ENCODE results near the gene ZFHX2. TPM values are rescaled to one million over a fixed set of nuclear protein-coding genes. Genes with fewer than 3 reads are reported as not detected.

ZFHX2 gene
- total and polyA plus RNA-seq, 2 of the 13 experiments (the other 11 are each of a cell fraction or from before 2014, with no cell fraction given): 0.17 to 0.44 TPM

DNA sequence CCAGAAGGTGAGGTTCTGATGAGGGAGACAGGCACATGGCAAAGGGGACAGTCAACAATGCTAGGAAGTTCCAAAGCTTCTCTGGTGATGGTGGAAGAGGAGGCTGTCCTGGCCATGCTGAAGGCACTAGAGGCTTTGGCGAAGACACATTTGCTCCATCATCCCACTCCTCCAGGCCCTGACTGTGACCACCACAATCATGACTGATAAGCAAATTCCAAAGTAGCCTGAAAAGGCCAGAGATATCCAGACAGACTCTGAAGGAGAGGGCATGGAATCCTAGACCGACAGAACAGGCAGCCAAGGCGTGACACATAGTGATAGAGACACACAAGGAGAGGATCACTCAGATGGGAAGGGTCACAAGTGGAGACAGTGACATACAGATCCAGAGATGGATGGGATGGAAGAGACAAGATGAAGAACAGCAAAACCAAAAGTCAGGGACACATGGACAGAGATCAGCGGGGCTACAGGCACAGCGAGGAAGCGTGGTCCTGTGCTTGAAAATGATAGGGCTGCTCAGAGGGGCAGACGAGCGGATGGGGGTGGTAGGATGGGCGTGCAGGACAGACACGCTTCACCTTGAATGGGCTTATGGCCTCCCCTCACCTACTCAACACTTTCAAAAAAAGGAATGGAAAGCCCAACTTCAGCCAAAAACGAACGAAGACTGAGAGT, 1.3 kb downstream of the ZFHX2 start (continued):
- TF ChIP-seq HDAC2 (CRISPR knock-in tag; IDR thresholded peaks at IDR 0.05) (no peak), NFKBIZ (CRISPR knock-in tag; IDR thresholded peaks at IDR 0.05) (peak; percentile 33; the same call in 1 of the 2 replicates), ATRX (CRISPR knock-in tag; IDR thresholded peaks at IDR 0.05; ENCODE audit: borderline replicate concordance) (0 out of 2 replicates have a peak, but pooled peaks have one; percentile 83)
- TF ChIP-seq, protein P1, sequence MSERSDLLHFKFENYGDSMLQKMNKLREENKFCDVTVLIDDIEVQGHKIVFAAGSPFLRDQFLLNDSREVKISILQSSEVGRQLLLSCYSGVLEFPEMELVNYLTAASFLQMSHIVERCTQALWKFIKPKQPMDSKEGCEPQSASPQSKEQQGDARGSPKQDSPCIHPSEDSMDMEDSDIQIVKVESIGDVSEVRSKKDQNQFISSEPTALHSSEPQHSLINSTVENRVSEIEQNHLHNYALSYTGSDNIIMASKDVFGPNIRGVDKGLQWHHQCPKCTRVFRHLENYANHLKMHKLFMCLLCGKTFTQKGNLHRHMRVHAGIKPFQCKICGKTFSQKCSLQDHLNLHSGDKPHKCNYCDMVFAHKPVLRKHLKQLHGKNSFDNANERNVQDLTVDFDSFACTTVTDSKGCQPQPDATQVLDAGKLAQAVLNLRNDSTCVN (CRISPR knock-in tag; IDR thresholded peaks at IDR 0.05; ENCODE audit: borderline replicate concordance): 0 out of 2 replicates have a peak, but pooled peaks have one; percentile 11

DNA sequence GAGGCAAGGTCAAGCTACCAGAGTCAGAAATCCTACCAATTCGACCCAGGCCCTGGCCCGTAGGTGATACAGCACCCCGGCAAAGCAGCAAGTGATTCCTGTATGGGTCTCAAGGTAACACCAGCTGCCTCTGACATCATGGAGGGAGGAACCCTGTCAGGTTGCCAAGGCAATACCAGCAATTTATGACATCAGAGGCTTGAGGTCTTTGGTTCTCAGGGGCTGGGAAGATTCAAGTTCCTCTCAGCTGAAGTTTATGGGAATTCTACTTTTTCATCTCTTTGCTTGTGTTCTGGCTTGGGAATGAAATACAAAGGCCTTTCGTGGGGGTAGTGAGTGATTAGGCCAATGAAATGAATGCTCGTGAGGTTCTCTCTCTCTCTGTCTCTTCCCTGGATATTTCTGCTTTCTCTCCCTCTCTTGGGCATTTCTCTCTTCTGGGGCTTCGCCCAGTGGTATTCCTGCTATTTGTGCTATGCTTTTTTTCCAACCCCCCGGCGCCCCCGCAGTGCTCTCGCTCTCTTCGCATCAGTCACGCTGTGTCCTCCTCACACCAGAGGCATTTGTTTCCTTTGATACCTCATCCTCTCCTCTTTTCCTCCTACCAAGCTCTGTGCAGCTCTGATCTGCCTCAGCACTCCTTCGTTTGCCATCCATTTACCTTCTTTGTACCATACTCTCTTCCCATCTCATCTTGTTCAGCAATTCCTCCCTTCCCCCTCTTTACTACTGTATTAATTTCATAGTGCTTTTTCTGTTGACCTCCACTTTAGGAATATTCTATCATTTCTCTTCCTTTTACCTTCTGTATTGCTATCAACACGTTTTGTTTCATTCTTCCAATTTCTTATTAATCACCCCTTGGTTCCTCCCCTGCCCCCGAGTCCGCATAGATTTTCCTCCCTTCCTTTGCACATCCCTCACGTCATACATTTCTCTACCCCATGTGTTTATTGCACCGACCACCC, 2.9 kb downstream of the ZFHX2 start:
- no peak overlapping the region for H3K9ac ChIP-seq (ENCODE audit: insufficient read depth, low read depth, low read length)
- H3K9me3 ChIP-seq (ENCODE audit: low read length): no peaks in the 10 kb centered on the region
- in situ Hi-C loops (cut with HindIII; ENCODE audit: extremely low pct_ligation_motif_present, low pct_unique_long_range_greater_than_20kb): no loop called here
- no peaks in the 10 kb centered on the region; a peak in 1 of 5 replicates for H3K27me3 ChIP-seq (ENCODE audit: control insufficient read depth in 1 of 2, insufficient read depth in 2 of 2, low read length in 2 of 2)
- ChIA-PET POLR2A (interaction anchor here (1.2 to 2.3 kb wide), 4 partner anchors 10 to 228 kb away, joined by 4 to 6 read pairs (median 6); partner anchors contain the start of gene PABPN1), CTCF (ENCODE audit: low intra/inter-chr PET ratio, low total read pairs) (no interaction called here)
- peaks cover 67% of the 10 kb centered on the region for H3K4me1 ChIP-seq (ENCODE audit: insufficient read depth, low read length)
- no peaks in the 10 kb centered on the region for H3K79me2 ChIP-seq (ENCODE audit: insufficient read depth, low read length)
- WGBS (ENCODE audit: low lambda C conversion rate): 63% methylated on average over 18 of the region's 18 CpGs
- no peaks in the 10 kb centered on the region for H4K20me1 ChIP-seq (ENCODE audit: insufficient read depth, low read length)
- H3K27ac ChIP-seq (ENCODE audit: extremely low read length, insufficient read depth, low read length): no peak overlapping the region
- intact Hi-C loops (cut with micrococcal nuclease; ENCODE audit: unreplicated experiment): no loop called here
- no TSS peak for BruUV-seq (replicated peaks)
- H3K4me3 ChIP-seq (replicated peaks in 1 of 3; ENCODE audit: insufficient read depth in 1 of 3, low read depth in 2 of 3, low read length in 3 of 3): no peak overlapping the region
- no peak for DNase-seq (ENCODE audit: low spot score)
- no peak for FAIRE-seq
- H3K36me3 ChIP-seq (replicated peaks in 1 of 2; ENCODE audit: control insufficient read depth in 1 of 2, insufficient read depth in 2 of 2, low read length in 2 of 2): no peaks in the 10 kb centered on the region
- no peak for ATAC-seq
- no peak overlapping the region for H3K4me2 ChIP-seq (ENCODE audit: low read depth, low read length)
- H2AFZ ChIP-seq (ENCODE audit: low read length): no peak overlapping the region
- no peak for TF ChIP-seq ZNF44 (CRISPR knock-in tag; IDR thresholded peaks at IDR 0.05)
- TF ChIP-seq, protein P2, sequence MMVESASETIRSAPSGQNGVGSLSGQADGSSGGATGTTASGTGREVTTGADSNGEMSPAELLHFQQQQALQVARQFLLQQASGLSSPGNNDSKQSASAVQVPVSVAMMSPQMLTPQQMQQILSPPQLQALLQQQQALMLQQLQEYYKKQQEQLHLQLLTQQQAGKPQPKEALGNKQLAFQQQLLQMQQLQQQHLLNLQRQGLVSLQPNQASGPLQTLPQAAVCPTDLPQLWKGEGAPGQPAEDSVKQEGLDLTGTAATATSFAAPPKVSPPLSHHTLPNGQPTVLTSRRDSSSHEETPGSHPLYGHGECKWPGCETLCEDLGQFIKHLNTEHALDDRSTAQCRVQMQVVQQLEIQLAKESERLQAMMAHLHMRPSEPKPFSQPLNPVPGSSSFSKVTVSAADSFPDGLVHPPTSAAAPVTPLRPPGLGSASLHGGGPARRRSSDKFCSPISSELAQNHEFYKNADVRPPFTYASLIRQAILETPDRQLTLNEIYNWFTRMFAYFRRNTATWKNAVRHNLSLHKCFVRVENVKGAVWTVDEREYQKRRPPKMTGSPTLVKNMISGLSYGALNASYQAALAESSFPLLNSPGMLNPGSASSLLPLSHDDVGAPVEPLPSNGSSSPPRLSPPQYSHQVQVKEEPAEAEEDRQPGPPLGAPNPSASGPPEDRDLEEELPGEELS (CRISPR knock-in tag; IDR thresholded peaks at IDR 0.05): no peak
- no peak for TF ChIP-seq DR1 (CRISPR knock-in tag; IDR thresholded peaks at IDR 0.05)
- TF ChIP-seq, protein P3, sequence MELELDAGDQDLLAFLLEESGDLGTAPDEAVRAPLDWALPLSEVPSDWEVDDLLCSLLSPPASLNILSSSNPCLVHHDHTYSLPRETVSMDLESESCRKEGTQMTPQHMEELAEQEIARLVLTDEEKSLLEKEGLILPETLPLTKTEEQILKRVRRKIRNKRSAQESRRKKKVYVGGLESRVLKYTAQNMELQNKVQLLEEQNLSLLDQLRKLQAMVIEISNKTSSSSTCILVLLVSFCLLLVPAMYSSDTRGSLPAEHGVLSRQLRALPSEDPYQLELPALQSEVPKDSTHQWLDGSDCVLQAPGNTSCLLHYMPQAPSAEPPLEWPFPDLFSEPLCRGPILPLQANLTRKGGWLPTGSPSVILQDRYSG (CRISPR knock-in tag; IDR thresholded peaks at IDR 0.05): no peak
- no peak for TF ChIP-seq ZNF850 (CRISPR knock-in tag; conservative IDR thresholded peaks at IDR 0.05)
- peak; percentile 57 for TF ChIP-seq ZNF282 (IDR thresholded peaks at IDR 0.05; ENCODE audit: partially characterized antibody)
- TF ChIP-seq ZNF546 (CRISPR knock-in tag; conservative IDR thresholded peaks at IDR 0.05): no peak
- TF ChIP-seq, protein P4, sequence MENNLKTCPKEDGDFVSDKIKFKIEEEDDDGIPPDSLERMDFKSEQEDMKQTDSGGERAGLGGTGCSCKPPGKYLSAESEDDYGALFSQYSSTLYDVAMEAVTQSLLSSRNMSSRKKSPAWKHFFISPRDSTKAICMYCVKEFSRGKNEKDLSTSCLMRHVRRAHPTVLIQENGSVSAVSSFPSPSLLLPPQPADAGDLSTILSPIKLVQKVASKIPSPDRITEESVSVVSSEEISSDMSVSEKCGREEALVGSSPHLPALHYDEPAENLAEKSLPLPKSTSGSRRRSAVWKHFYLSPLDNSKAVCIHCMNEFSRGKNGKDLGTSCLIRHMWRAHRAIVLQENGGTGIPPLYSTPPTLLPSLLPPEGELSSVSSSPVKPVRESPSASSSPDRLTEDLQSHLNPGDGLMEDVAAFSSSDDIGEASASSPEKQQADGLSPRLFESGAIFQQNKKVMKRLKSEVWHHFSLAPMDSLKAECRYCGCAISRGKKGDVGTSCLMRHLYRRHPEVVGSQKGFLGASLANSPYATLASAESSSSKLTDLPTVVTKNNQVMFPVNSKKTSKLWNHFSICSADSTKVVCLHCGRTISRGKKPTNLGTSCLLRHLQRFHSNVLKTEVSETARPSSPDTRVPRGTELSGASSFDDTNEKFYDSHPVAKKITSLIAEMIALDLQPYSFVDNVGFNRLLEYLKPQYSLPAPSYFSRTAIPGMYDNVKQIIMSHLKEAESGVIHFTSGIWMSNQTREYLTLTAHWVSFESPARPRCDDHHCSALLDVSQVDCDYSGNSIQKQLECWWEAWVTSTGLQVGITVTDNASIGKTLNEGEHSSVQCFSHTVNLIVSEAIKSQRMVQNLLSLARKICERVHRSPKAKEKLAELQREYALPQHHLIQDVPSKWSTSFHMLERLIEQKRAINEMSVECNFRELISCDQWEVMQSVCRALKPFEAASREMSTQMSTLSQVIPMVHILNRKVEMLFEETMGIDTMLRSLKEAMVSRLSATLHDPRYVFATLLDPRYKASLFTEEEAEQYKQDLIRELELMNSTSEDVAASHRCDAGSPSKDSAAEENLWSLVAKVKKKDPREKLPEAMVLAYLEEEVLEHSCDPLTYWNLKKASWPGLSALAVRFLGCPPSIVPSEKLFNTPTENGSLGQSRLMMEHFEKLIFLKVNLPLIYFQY (CRISPR knock-in tag; IDR thresholded peaks at IDR 0.05; ENCODE audit: borderline replicate concordance): no peak

Measured in HepG2 (cell line).